Loucy (cell line): ENCODE data around the gene LTBP1.

Source experiments
- EZH2phosphoT487 ChIP-seq: fragments of 200-600 bp; IDR thresholded peaks from 2 replicates; pipeline ENCODE4 v1.6.1; 2018; ENCODE audit warnings: antibody characterized with exemption, mild to moderate bottlenecking, moderate library complexity, borderline replicate concordance
- TF ChIP-seq, protein P1 (sequence below): fragments of 200-600 bp; sonication (generic); conservative IDR thresholded peaks from 2 replicates; pipeline ENCODE4 v1.5.1; 2014; ENCODE audit warnings: mild to moderate bottlenecking, antibody characterized with exemption, low read length

- TF ChIP-seq, protein P1, sequence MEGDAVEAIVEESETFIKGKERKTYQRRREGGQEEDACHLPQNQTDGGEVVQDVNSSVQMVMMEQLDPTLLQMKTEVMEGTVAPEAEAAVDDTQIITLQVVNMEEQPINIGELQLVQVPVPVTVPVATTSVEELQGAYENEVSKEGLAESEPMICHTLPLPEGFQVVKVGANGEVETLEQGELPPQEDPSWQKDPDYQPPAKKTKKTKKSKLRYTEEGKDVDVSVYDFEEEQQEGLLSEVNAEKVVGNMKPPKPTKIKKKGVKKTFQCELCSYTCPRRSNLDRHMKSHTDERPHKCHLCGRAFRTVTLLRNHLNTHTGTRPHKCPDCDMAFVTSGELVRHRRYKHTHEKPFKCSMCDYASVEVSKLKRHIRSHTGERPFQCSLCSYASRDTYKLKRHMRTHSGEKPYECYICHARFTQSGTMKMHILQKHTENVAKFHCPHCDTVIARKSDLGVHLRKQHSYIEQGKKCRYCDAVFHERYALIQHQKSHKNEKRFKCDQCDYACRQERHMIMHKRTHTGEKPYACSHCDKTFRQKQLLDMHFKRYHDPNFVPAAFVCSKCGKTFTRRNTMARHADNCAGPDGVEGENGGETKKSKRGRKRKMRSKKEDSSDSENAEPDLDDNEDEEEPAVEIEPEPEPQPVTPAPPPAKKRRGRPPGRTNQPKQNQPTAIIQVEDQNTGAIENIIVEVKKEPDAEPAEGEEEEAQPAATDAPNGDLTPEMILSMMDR = no peak
- TF ChIP-seq EZH2phosphoT487 = no peak
These were observed 401.1 kb downstream of the LTBP1 start for GRCh38 chr2:33347856-33348255.
